Transverse colon (tissue), 4 donors: Measurements from ENCODE around the gene PRDM2. TPM values are rescaled to one million over a fixed set of nuclear protein-coding genes. Genes with fewer than 3 reads are reported as not detected.

Experiments
- DNase-seq: peaks from one replicate; pipeline ENCODE4 v3.0.0-alpha.2; 2019
- H3K27ac ChIP-seq, 4 donors: fragments of 200-600 bp; sonication (generic); 2 replicates each; pipeline ENCODE4 v1.5.1; 2016 to 2018; ENCODE audit warnings: inconsistent platforms in 4 of 4
- H3K27me3 ChIP-seq: fragments of 200-600 bp; sonication (generic); 2 replicates; pipeline ENCODE4 v1.5.1; 2017; ENCODE audit warnings: inconsistent platforms
- H3K36me3 ChIP-seq, 4 donors: fragments of 200-600 bp; sonication (generic); 2 replicates each; pipeline ENCODE4 v1.5.1; 2017 to 2019; ENCODE audit warnings: inconsistent platforms in 4 of 4
- H3K4me1 ChIP-seq, 4 donors: fragments of 200-600 bp; sonication (generic); 2 replicates each; pipeline ENCODE4 v1.5.1; 2017 to 2020; ENCODE audit warnings: inconsistent platforms in 4 of 4
- H3K4me3 ChIP-seq, 4 donors: fragments of 200-600 bp; sonication (generic); 1 replicate in 1 of 4; 2 replicates in 3 of 4; pipeline versions ENCODE4 v1.5.1 to v1.6.1; 2017 to 2019; ENCODE audit warnings: inconsistent platforms in 4 of 4
- H3K9me3 ChIP-seq, 2 donors: fragments of 200-600 bp; sonication (generic); 2 replicates each; pipeline ENCODE4 v1.5.1; 2017 to 2019; ENCODE audit warnings: inconsistent platforms in 2 of 2
- CTCF ChIP-seq, 5 experiments: fragments of 200-600 bp in 3 of 5; fragments of 450-650 bp in 2 of 5; sonication (generic) in 3 of 5; IDR thresholded peaks; 1 replicate in 2 of 5; 2 replicates in 3 of 5; pipeline ENCODE4 v1.5.1; 2016 to 2017; ENCODE audit warnings: antibody characterized with exemption in 5 of 5, inconsistent platforms in 3 of 5, mild to moderate bottlenecking in 2 of 5, moderate library complexity in 1 of 5
- EP300 ChIP-seq: sonication (generic); formaldehyde crosslinking; IDR thresholded peaks from one replicate; pipeline ENCODE4 v1.6.1; 2017; ENCODE audit warnings: antibody characterized with exemption, low read depth
- POLR2A ChIP-seq: fragments of 450-650 bp; IDR thresholded peaks from one replicate; pipeline ENCODE4 v1.6.1; 2016; ENCODE audit warnings: antibody characterized with exemption, mild to moderate bottlenecking, moderate library complexity
- POLR2AphosphoS5 ChIP-seq, 3 donors: sonication (generic); formaldehyde crosslinking; IDR thresholded peaks; one replicate each; pipeline ENCODE4 v1.6.1; 2016; ENCODE audit warnings: antibody characterized with exemption in 3 of 3
- WGBS, 2 donors: methylation state at CpG; one replicate each; pipeline ENCODE4 v1.1.5; 2018; ENCODE audit warnings: low coverage in 1 of 2; 5-methylcytosine and 5-hydroxymethylcytosine counted together
- in situ Hi-C, 4 donors: fragments of 200-750 bp; cut with MboI; loops; one replicate each; pipeline versions ENCODE4 v1.15.0 to v1.15.1; 2017; ENCODE audit warnings: low sequenced_read_pairs in 3 of 4, low pct_ligation_motif_present in 1 of 4, low pct_unique_long_range_greater_than_20kb in 1 of 4
- intact Hi-C: fragments of 100-400 bp; cut with DNase I; formaldehyde crosslinking; loops from one replicate; pipeline ENCODE4 v1.15.1; 2023; ENCODE audit warnings: low total_unique reads
- total RNA-seq, 4 donors: library from RNA; depleted of rRNA; stranded (reverse); fragments of >200 nt; gene quantifications; one replicate each; pipeline ENCODE4 v1.1.0, GENCODE V29; 2016

The PRDM2 gene
- total RNA-seq, 4 donors from 2014 or later: 27.3 to 40.5 (median 35.8) TPM

- no peaks in the 10 kb centered on the region for H3K27me3 ChIP-seq
- no peaks in the 10 kb centered on the region for H3K4me1 ChIP-seq
- TF ChIP-seq CTCF (IDR thresholded peaks at IDR 0.05) (no peak), EP300 (no peak), POLR2A (no peak), POLR2AphosphoS5 (IDR thresholded peaks at IDR 0.05) (no peak)
- in situ Hi-C loops: loop anchor here in 1 of 4 donors (25.0 kb wide), 1 partner anchor 157 kb away; no protein-coding TSS in a partner anchor
- DNase-seq: no peak
- peaks cover 0 to 7% (median 0%) of the 10 kb centered on the region in 4 donors for H3K36me3 ChIP-seq
- no peak overlapping the region for H3K27ac ChIP-seq
- 100% methylated on average over 4 of the region's 7 CpGs for WGBS, 2 donors
- intact Hi-C loops: loop anchor here (10.0 kb wide), 1 partner anchor 154 kb away; no protein-coding TSS in a partner anchor
- H3K9me3 ChIP-seq: no peaks in the 10 kb centered on the region
- no peak overlapping the region for H3K4me3 ChIP-seq
Observed at GRCh38 chr1:13818926-13819325, 118.9 kb downstream of the PRDM2 start.

GRCh38 chr1:13819642-13820041, 119.7 kb downstream of the PRDM2 start:
- Histone ChIP-seq H3K4me3 (no peak overlapping the region), H3K9me3 (no peaks in the 10 kb centered on the region), H3K27me3 (no peaks in the 10 kb centered on the region), H3K36me3 (peaks cover 0 to 7% (median 0%) of the 10 kb centered on the region in 4 donors), H3K4me1 (no peaks in the 10 kb centered on the region), H3K27ac (no peak overlapping the region)
- intact Hi-C loops (loop anchor here (10.0 kb wide), 1 partner anchor 155 kb away; no protein-coding TSS in a partner anchor), in situ Hi-C loops (loop anchor here in 2 of 4 donors (10.0 to 25.0 kb wide), 2 partner anchors 155 to 157 kb away; no protein-coding TSS in a partner anchor)
- WGBS, 2 donors: 84% methylated on average over 5 of the region's 5 CpGs; no CpG with 5 or more reads in 1 of the 2 donors
- no peak for TF ChIP-seq POLR2A
- no peak for TF ChIP-seq POLR2AphosphoS5 (IDR thresholded peaks at IDR 0.05)
- no peak for TF ChIP-seq CTCF (IDR thresholded peaks at IDR 0.05)
- TF ChIP-seq EP300: no peak
- no peak for DNase-seq

- peaks cover 0 to 7% (median 0%) of the 10 kb centered on the region in 4 donors for H3K36me3 ChIP-seq
- DNase-seq: no peak
Observed at GRCh38 chr1:13820055-13820454, 120.1 kb downstream of the PRDM2 start.

GRCh38 chr1:13820456-13820855, 120.5 kb downstream of the PRDM2 start:
- WGBS, 2 donors: 90% methylated on average over 8 of the region's 8 CpGs; no CpG with 5 or more reads in 1 of the 2 donors
- intact Hi-C loops: no loop called here

More at GRCh38 chr1:13820055-13820454, 120.1 kb downstream of the PRDM2 start:
- in situ Hi-C loops (loop anchor here in 2 of 4 donors (10.0 to 25.0 kb wide), 2 partner anchors 155 to 158 kb away; no protein-coding TSS in a partner anchor), intact Hi-C loops (no loop called here)
- no peaks in the 10 kb centered on the region for H3K4me1 ChIP-seq
- no peaks in the 10 kb centered on the region for H3K27me3 ChIP-seq
- H3K4me3 ChIP-seq: no peak overlapping the region
- H3K9me3 ChIP-seq: no peaks in the 10 kb centered on the region
- TF ChIP-seq POLR2A (no peak), EP300 (no peak), POLR2AphosphoS5 (IDR thresholded peaks at IDR 0.05) (no peak), CTCF (IDR thresholded peaks at IDR 0.05) (no peak)
- 96% methylated on average over 13 of the region's 13 CpGs; no CpG with 5 or more reads in 1 of the 2 donors for WGBS, 2 donors
- H3K27ac ChIP-seq: no peak overlapping the region

More at GRCh38 chr1:13820456-13820855, 120.5 kb downstream of the PRDM2 start:
- Histone ChIP-seq H3K9me3 (no peaks in the 10 kb centered on the region), H3K36me3 (peaks cover 0 to 7% (median 0%) of the 10 kb centered on the region in 4 donors), H3K4me1 (no peaks in the 10 kb centered on the region), H3K27me3 (no peaks in the 10 kb centered on the region), H3K27ac (no peak overlapping the region), H3K4me3 (no peak overlapping the region)
- no peak for TF ChIP-seq POLR2AphosphoS5 (IDR thresholded peaks at IDR 0.05)
- no peak for TF ChIP-seq EP300
- no peak for TF ChIP-seq CTCF (IDR thresholded peaks at IDR 0.05)
- TF ChIP-seq POLR2A: no peak
- in situ Hi-C loops: loop anchor here in 2 of 4 donors (10.0 to 25.0 kb wide), 2 partner anchors 156 to 158 kb away; no protein-coding TSS in a partner anchor
- DNase-seq: no peak
